Pulmonary artery endothelial cell (primary cell): Measurements from ENCODE around the gene ZMYM2. TPM values are rescaled to one million over a fixed set of nuclear protein-coding genes. Genes with fewer than 3 reads are reported as not detected.

Experiments
- DNase-seq: peaks from one replicate; pipeline ENCODE4 v3.0.0-alpha.2; 2011; ENCODE audit warnings: low read depth, low spot score
- total RNA-seq: library from RNA; depleted of rRNA; stranded (reverse); fragments of >200 nt; gene quantifications from 2 replicates; pipeline ENCODE4 v1.2.3, GENCODE V29; 2014

Gene ZMYM2
- total RNA-seq, 1 donor from 2014 or later, result 49.8 TPM

- no peak for DNase-seq
Observed at GRCh38 chr13:20132052-20132634, 173.6 kb downstream of the ZMYM2 start.

- DNase-seq, result no peak
Observed at GRCh38 chr13:20134732-20135131, 176.2 kb downstream of the ZMYM2 start.

DNA sequence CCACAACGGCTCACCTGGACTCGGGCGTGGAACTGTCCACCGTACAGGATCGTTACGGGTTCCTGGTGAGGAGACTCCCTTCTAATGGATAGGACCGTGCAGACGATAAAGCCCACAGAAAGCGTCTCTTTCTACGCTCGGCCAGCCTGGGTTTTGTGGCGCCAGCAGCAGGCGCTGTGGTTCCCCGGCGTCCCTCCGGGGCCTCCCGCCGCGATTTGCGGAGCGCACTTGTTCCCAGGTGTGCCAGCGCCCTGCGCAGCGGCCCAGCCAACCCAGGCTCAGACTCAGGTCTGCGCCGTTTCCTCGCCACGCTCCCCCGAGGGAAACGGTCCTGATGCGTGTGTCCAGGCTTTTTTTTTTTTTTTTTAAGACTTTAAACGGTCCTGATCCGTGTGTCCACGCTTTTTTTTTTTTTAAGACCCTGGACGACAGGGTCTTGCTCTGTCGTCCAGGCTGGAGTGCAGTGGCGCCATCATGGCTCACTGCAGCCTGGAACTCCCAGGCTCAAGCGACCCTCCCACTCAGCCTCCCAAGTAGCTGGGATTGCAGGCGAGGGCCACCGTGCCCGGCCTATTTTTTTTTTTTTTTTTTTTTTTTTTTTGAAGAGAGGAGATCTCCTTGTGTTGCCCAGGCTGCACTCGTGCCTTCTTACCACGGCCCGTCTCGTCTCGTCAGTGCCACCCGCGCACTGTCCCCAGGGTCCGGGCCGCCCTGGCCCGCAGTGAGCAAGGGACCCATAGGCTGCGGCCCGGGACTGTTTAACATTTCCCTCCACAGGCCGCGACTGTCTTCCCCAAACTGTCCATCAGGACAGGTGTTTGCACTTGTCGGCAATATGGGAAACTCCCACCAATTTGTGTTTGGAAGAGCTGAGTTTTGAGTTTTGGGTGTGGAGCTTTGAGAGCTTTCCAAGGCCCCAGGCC lies 178.5 kb downstream of the ZMYM2 start:
- no peak for DNase-seq

GRCh38 chr13:20137875-20138274 lies 179.3 kb downstream of the ZMYM2 start:
- no peak for DNase-seq

GRCh38 chr13:20140487-20140886 lies 182.0 kb downstream of the ZMYM2 start:
- DNase-seq, result no peak

Other genes starting within 250 kb of the ZMYM2 start
- gene PSPC1, start 175.8 kb upstream of the ZMYM2 start, total RNA-seq, result 79.7 and 86.8 TPM in 2 replicates
- 10.6 TPM in 2 replicates for gene ZMYM5, start 95.1 kb upstream of the ZMYM2 start, total RNA-seq
- under 0.01 TPM in 2 replicates for gene GJA3, start 202.3 kb downstream of the ZMYM2 start, total RNA-seq
- gene GJB2, start 234.2 kb downstream of the ZMYM2 start, total RNA-seq, result 0.14 TPM in 1 of 2 replicates, not detected in the other